MCF 10A (cell line): ENCODE measurements around the gene SH3PXD2B. TPM values are rescaled to one million over a fixed set of nuclear protein-coding genes. Genes with fewer than 3 reads are reported as not detected.

ENCODE experiments used
- BruUV-seq: library from RNA; stranded (reverse); fragments of 400-500 nt; replicated peaks from 2 replicates; lab custom pipeline; 2021; lab: Mats Ljungman, UMichigan
- CTCF ChIA-PET: fragments of 300-600 bp; sonication (Branson Sonifier 250); formaldehyde crosslinking; extraction: SDS; loops from one replicate; lab custom pipeline; 2021; ENCODE audit warnings: antibody characterized with exemption, inconsistent platforms; lab: Yijun Ruan, JAX
- POLR2A ChIA-PET: fragments of 300-600, 350-650 bp; sonication (Branson Sonifier 250); formaldehyde crosslinking; extraction: SDS; loops from one replicate; lab custom pipeline; 2020; ENCODE audit warnings: antibody characterized with exemption, inconsistent platforms; lab: Yijun Ruan, JAX
- DNase-seq: peaks from one replicate; pipeline ENCODE4 v3.0.0-alpha.2; 2018; ENCODE audit not compliant: unreplicated experiment
- H3K27ac Mint-ChIP-seq: one replicate; pipeline ENCODE4 v1.8.0; 2022; ENCODE audit warnings: mild to moderate bottlenecking, low read depth, mixed read lengths; ENCODE audit not compliant: unreplicated experiment
- H3K27me3 Mint-ChIP-seq: one replicate; pipeline ENCODE4 v1.8.0; 2022; ENCODE audit warnings: mixed read lengths; ENCODE audit not compliant: insufficient read depth, unreplicated experiment
- H3K36me3 Mint-ChIP-seq: one replicate; pipeline ENCODE4 v1.8.0; 2022; ENCODE audit warnings: mild to moderate bottlenecking, moderate library complexity, mixed read lengths; ENCODE audit not compliant: insufficient read depth, unreplicated experiment
- H3K4me1 Mint-ChIP-seq: one replicate; pipeline ENCODE4 v1.8.0; 2022; ENCODE audit warnings: mixed read lengths; ENCODE audit not compliant: insufficient read depth, unreplicated experiment
- H3K4me3 Mint-ChIP-seq: one replicate; pipeline ENCODE4 v1.8.0; 2022; ENCODE audit warnings: mild to moderate bottlenecking, moderate library complexity, mixed read lengths; ENCODE audit not compliant: unreplicated experiment
- H3K9me3 Mint-ChIP-seq: one replicate; pipeline ENCODE4 v1.8.0; 2022; ENCODE audit warnings: mixed read lengths; ENCODE audit not compliant: unreplicated experiment
- CTCF ChIP-seq: fragments of 200-600 bp; IDR thresholded peaks from one replicate; pipeline ENCODE4 v1.8.0; 2022; ENCODE audit warnings: antibody characterized with exemption, mild to moderate bottlenecking; ENCODE audit not compliant: unreplicated experiment
- intact Hi-C: fragments of 100-400 bp; cut with micrococcal nuclease; formaldehyde crosslinking; loops from 2 replicates; pipeline ENCODE4 v1.14.1; 2022
- total RNA-seq: library from RNA; stranded (reverse); gene quantifications from 2 replicates; pipeline ENCODE4 v1.2.3, GENCODE V29; 2022

Gene SH3PXD2B
- total RNA-seq, 1 experiment from 2014 or later: 34.1 TPM

GRCh38 chr5:172466062-172466461 lies 11.7 kb upstream of the SH3PXD2B start:
- ChIA-PET CTCF (interaction anchor here (0.9 kb wide), 1 partner anchor 67 kb away, joined by 4 read pairs; no protein-coding TSS in a partner anchor), POLR2A (no interaction called here)
- Mint-ChIP-seq H3K4me3 (no peak overlapping the region), H3K27me3 (peaks cover 15% of the 10 kb centered on the region), H3K27ac (no peak overlapping the region), H3K9me3 (peaks cover 11% of the 10 kb centered on the region), H3K4me1 (no peaks in the 10 kb centered on the region), H3K36me3 (no peaks in the 10 kb centered on the region)
- intact Hi-C loops: no loop called here
- no peak for DNase-seq
- BruUV-seq: no TSS peak
- no peak for TF ChIP-seq CTCF

- Mint-ChIP-seq H3K9me3 (peaks cover 11% of the 10 kb centered on the region), H3K4me3 (no peak overlapping the region), H3K36me3 (no peaks in the 10 kb centered on the region), H3K27me3 (peaks cover 2% of the 10 kb centered on the region), H3K4me1 (no peaks in the 10 kb centered on the region), H3K27ac (no peak overlapping the region)
- TF ChIP-seq CTCF: no peak
- DNase-seq: no peak
- intact Hi-C loops: no loop called here
- no TSS peak for BruUV-seq
- ChIA-PET POLR2A (interaction anchor here (1.2 kb wide), 1 partner anchor 10 kb away, joined by 6 read pairs; no protein-coding TSS in a partner anchor), CTCF (interaction anchor here (0.6 to 4.8 kb wide), 7 partner anchors 8 to 234 kb away, joined by 3 to 52 read pairs (median 5); no protein-coding TSS in a partner anchor)
Measured at GRCh38 chr5:172463031-172463430, 8.7 kb upstream of the SH3PXD2B start.

- Mint-ChIP-seq H3K36me3 (no peaks in the 10 kb centered on the region), H3K9me3 (peaks cover 7% of the 10 kb centered on the region), H3K4me3 (no peak overlapping the region), H3K27ac (no peak overlapping the region), H3K4me1 (peaks cover 14% of the 10 kb centered on the region), H3K27me3 (no peaks in the 10 kb centered on the region)
- POLR2A ChIA-PET: interaction anchor here (0.7 to 1.4 kb wide), 2 partner anchors 177 to 1751 kb away, joined by 3 to 5 read pairs; no protein-coding TSS in a partner anchor
- no peak for TF ChIP-seq CTCF
- CTCF ChIA-PET: interaction anchor here (0.6 to 4.8 kb wide), 12 partner anchors 10 to 328 kb away, joined by 3 to 52 read pairs (median 4); no protein-coding TSS in a partner anchor
- DNase-seq: no peak
- BruUV-seq: no TSS peak
- intact Hi-C loops: no loop called here
Measured at GRCh38 chr5:172459783-172460165, 5.4 kb upstream of the SH3PXD2B start.

- CTCF ChIA-PET: interaction anchor here (0.6 to 4.8 kb wide), 7 partner anchors 13 to 248 kb away, joined by 3 to 52 read pairs (median 3); no protein-coding TSS in a partner anchor
- Mint-ChIP-seq H3K4me1 (peaks cover 15% of the 10 kb centered on the region), H3K36me3 (no peaks in the 10 kb centered on the region), H3K27ac (no peak overlapping the region), H3K9me3 (peaks cover 6% of the 10 kb centered on the region), H3K4me3 (no peak overlapping the region), H3K27me3 (no peaks in the 10 kb centered on the region)
- no TSS peak for BruUV-seq
- no peak for DNase-seq
- intact Hi-C loops: no loop called here
- TF ChIP-seq CTCF: no peak
- POLR2A ChIA-PET: interaction anchor here (0.6 to 1.4 kb wide), 2 partner anchors 178 to 509 kb away, joined by 4 to 5 read pairs; no protein-coding TSS in a partner anchor
Measured at GRCh38 chr5:172458976-172459782, 4.9 kb upstream of the SH3PXD2B start.
